ENCODE results near the gene SYT14. TPM values are rescaled to one million over a fixed set of nuclear protein-coding genes. Genes with fewer than 3 reads are reported as not detected.

SYT14 gene
- total RNA-seq, 1 experiment from 2014 or later, result 0.07 TPM

DNA sequence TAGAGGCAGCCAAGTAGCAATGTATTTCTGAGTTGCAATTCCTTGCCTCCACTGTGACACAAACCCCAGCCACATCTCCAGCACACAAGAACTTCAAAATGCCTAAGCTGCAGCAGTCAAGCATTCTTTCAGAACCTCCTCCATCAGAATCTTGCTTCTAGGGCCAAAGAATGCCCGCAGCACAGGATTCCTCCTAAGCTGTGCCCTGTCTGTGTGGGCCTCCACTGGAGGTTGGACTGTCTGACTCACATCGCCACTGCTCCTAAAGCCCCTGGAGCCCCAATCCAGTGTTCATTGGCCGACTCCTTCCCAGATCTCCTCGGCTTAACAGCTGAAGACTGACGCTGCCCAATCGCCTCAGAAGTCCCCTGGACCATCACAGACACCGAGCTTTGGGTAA lies 251.4 kb downstream of the SYT14 start:
- DNase-seq (ENCODE audit: low read depth, low spot score) (no peak), ATAC-seq (no peak)
- ChIA-PET CTCF (no interaction called here), POLR2A (no interaction called here), RAD21 (ENCODE audit: low non-redundant PET in 1 of 2, low total read pairs in 2 of 2, uncharacterized antibody in 2 of 2, unreplicated experiment in 2 of 2) (no interaction called here)
- Histone ChIP-seq H3K4me2 (ENCODE audit: low read length) (no peak overlapping the region), H3K4me1 (ENCODE audit: control insufficient read depth in 1 of 2, insufficient read depth in 2 of 2, low read length in 2 of 2) (peaks cover 4 to 12% of the 10 kb centered on the region in 2 experiments; a peak in 2 of 4 replicates), H3K9me2 (ENCODE audit: insufficient read depth) (no peaks in the 10 kb centered on the region), H3K9me3 (ENCODE audit: control insufficient read depth in 1 of 2, insufficient read depth in 1 of 2, low read depth in 1 of 2, low read length in 2 of 2) (no peaks in the 10 kb centered on the region), H3K27me3 (ENCODE audit: insufficient read depth, low read length) (no peaks in the 10 kb centered on the region), H2AFZ (ENCODE audit: low read depth, low read length, poor library complexity, severe bottlenecking) (no peak overlapping the region), H3K27ac (ENCODE audit: low read depth, low read length) (no peak overlapping the region), H3K36me3 (ENCODE audit: control insufficient read depth in 1 of 2, insufficient read depth in 2 of 2, low read length in 2 of 2) (no peaks in the 10 kb centered on the region), H3K79me2 (ENCODE audit: insufficient read depth, low read length) (no peaks in the 10 kb centered on the region), H4K20me1 (ENCODE audit: insufficient read depth) (no peaks in the 10 kb centered on the region), H3K9ac (ENCODE audit: low read length) (no peak overlapping the region), H3K4me3 (replicated peaks in 1 of 2; ENCODE audit: low read depth in 1 of 2, low read length in 2 of 2) (no peak overlapping the region)
- no TSS peak for BruUV-seq (replicated peaks)
- TF ChIP-seq TCF7L2 (IDR thresholded peaks at IDR 0.05; ENCODE audit: borderline replicate concordance, extremely low read depth, insufficient read depth, insufficient read length), result no peak
- TF ChIP-seq ELF1 (IDR thresholded peaks at IDR 0.05; ENCODE audit: borderline replicate concordance, low read depth), result no peak
- TF ChIP-seq, protein P1, sequence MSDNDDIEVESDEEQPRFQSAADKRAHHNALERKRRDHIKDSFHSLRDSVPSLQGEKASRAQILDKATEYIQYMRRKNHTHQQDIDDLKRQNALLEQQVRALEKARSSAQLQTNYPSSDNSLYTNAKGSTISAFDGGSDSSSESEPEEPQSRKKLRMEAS (IDR thresholded peaks at IDR 0.05), result no peak
- no peak for TF ChIP-seq SP1 (IDR thresholded peaks at IDR 0.05; ENCODE audit: low read depth)
- no peak for TF ChIP-seq RAD21 (IDR thresholded peaks at IDR 0.05; ENCODE audit: low read depth)
- no peak for TF ChIP-seq SIN3A (IDR thresholded peaks at IDR 0.05; ENCODE audit: low read depth)
- TF ChIP-seq, protein P2, sequence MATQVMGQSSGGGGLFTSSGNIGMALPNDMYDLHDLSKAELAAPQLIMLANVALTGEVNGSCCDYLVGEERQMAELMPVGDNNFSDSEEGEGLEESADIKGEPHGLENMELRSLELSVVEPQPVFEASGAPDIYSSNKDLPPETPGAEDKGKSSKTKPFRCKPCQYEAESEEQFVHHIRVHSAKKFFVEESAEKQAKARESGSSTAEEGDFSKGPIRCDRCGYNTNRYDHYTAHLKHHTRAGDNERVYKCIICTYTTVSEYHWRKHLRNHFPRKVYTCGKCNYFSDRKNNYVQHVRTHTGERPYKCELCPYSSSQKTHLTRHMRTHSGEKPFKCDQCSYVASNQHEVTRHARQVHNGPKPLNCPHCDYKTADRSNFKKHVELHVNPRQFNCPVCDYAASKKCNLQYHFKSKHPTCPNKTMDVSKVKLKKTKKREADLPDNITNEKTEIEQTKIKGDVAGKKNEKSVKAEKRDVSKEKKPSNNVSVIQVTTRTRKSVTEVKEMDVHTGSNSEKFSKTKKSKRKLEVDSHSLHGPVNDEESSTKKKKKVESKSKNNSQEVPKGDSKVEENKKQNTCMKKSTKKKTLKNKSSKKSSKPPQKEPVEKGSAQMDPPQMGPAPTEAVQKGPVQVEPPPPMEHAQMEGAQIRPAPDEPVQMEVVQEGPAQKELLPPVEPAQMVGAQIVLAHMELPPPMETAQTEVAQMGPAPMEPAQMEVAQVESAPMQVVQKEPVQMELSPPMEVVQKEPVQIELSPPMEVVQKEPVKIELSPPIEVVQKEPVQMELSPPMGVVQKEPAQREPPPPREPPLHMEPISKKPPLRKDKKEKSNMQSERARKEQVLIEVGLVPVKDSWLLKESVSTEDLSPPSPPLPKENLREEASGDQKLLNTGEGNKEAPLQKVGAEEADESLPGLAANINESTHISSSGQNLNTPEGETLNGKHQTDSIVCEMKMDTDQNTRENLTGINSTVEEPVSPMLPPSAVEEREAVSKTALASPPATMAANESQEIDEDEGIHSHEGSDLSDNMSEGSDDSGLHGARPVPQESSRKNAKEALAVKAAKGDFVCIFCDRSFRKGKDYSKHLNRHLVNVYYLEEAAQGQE (IDR thresholded peaks at IDR 0.05; ENCODE audit: low read depth), result no peak
- intact Hi-C loops (cut with micrococcal nuclease), result no loop called here

All from HCT116 (cell line).